T-helper 9 cell (primary cell): Measurements from ENCODE around the gene GRIK5.

Experiments used
- DNase-seq: peaks from one replicate; pipeline ENCODE4 v3.0.0-alpha.2; 2020

The GRIK5 gene

GRCh38 chr19:42095142-42095813 lies 25.3 kb upstream of the GRIK5 start:
- DNase-seq = no peak

- DNase-seq = no peak
These were observed 23.9 kb upstream of the GRIK5 start for GRCh38 chr19:42093926-42094325.

- DNase-seq = no peak
These were observed 23.5 kb upstream of the GRIK5 start for GRCh38 chr19:42093505-42093904.

- peak; percentile 13 for DNase-seq
These were observed 22.3 kb upstream of the GRIK5 start for GRCh38 chr19:42092350-42092749.

GRCh38 chr19:42091742-42092141 lies 21.7 kb upstream of the GRIK5 start:
- no peak for DNase-seq

GRCh38 chr19:42091300-42091699 lies 21.3 kb upstream of the GRIK5 start:
- DNase-seq = no peak

GRCh38 chr19:42090672-42091071 lies 20.7 kb upstream of the GRIK5 start:
- no peak for DNase-seq

GRCh38 chr19:42089772-42090171 lies 19.8 kb upstream of the GRIK5 start:
- DNase-seq = no peak

GRCh38 chr19:42089191-42089750 lies 19.3 kb upstream of the GRIK5 start:
- no peak for DNase-seq

GRCh38 chr19:42088471-42089190 lies 18.6 kb upstream of the GRIK5 start:
- no peak for DNase-seq

- no peak for DNase-seq
These were observed 17.0 kb upstream of the GRIK5 start for GRCh38 chr19:42086770-42087550.

GRCh38 chr19:42086188-42086736 lies 16.3 kb upstream of the GRIK5 start:
- DNase-seq = no peak

GRCh38 chr19:42083537-42083936 lies 13.5 kb upstream of the GRIK5 start:
- no peak for DNase-seq

GRCh38 chr19:42081584-42082203 lies 11.7 kb upstream of the GRIK5 start:
- no peak for DNase-seq

GRCh38 chr19:42080764-42081375 lies 10.9 kb upstream of the GRIK5 start:
- DNase-seq = no peak

- no peak for DNase-seq
These were observed 10.1 kb upstream of the GRIK5 start for GRCh38 chr19:42079886-42080763.

GRCh38 chr19:42079276-42079669 lies 9.3 kb upstream of the GRIK5 start:
- no peak for DNase-seq

GRCh38 chr19:42078538-42079275 lies 8.7 kb upstream of the GRIK5 start:
- no peak for DNase-seq

GRCh38 chr19:42078058-42078457 lies 8.1 kb upstream of the GRIK5 start:
- DNase-seq = no peak

- peak; percentile 42 for DNase-seq
These were observed 6.5 kb upstream of the GRIK5 start for GRCh38 chr19:42076380-42076944.
